Neutrophil (primary cell): ENCODE measurements around the gene HLA-F.

Experiments used
- H3K27ac ChIP-seq: fragments of 200-600 bp; sonication (generic); 2 replicates; pipeline ENCODE4 v1.5.1; 2016; ENCODE audit warnings: mild to moderate bottlenecking, moderate library complexity
- H3K27me3 ChIP-seq: fragments of 200-600 bp; sonication (generic); 2 replicates; pipeline ENCODE4 v1.6.0; 2016; ENCODE audit warnings: mild to moderate bottlenecking
- H3K36me3 ChIP-seq: fragments of 200-600 bp; sonication (generic); 2 replicates; pipeline ENCODE4 v1.5.1; 2017
- H3K4me1 ChIP-seq, 2 experiments: fragments of 200-600 bp in 1 of 2; sonication (generic) in 1 of 2; 1 replicate in 1 of 2; 2 replicates in 1 of 2; pipeline versions ENCODE4 v1.5.1 to v1.6.1; 2013 to 2016; ENCODE audit warnings: low read depth in 1 of 2, low read length in 1 of 2, mild to moderate bottlenecking in 1 of 2, moderate library complexity in 1 of 2; ENCODE audit not compliant: control insufficient read depth in 1 of 2, insufficient read depth in 1 of 2
- H3K4me3 ChIP-seq, 2 experiments: fragments of 200-600 bp in 1 of 2; sonication (generic) in 1 of 2; 1 replicate in 1 of 2; 2 replicates in 1 of 2; pipeline ENCODE4 v1.5.1; 2013 to 2016; ENCODE audit warnings: low read depth in 1 of 2, low read length in 1 of 2, mild to moderate bottlenecking in 1 of 2, moderate library complexity in 1 of 2
- H3K9me3 ChIP-seq: fragments of 200-600 bp; sonication (generic); 2 replicates; pipeline ENCODE4 v1.5.1; 2016
- CTCF ChIP-seq: fragments of 200-600 bp; sonication (generic); IDR thresholded peaks from 2 replicates; pipeline ENCODE4 v1.5.1; 2016; ENCODE audit warnings: antibody characterized with exemption

Gene HLA-F

GRCh38 chr6:29729774-29730328 is 6.6 kb downstream of the HLA-F start:
- Histone ChIP-seq H3K27ac (no peak overlapping the region), H3K36me3 (peaks cover 44% of the 10 kb centered on the region), H3K4me1 (peaks cover 22 to 30% of the 10 kb centered on the region in 2 experiments), H3K27me3 (no peaks in the 10 kb centered on the region), H3K4me3 (no peak overlapping the region), H3K9me3 (no peaks in the 10 kb centered on the region)
- no peak for TF ChIP-seq CTCF

GRCh38 chr6:29730575-29731126 is 7.4 kb downstream of the HLA-F start:
- no peak overlapping the region for H3K27ac ChIP-seq
- no peaks in the 10 kb centered on the region for H3K27me3 ChIP-seq
- H3K36me3 ChIP-seq = peaks cover 36% of the 10 kb centered on the region
- H3K9me3 ChIP-seq = no peaks in the 10 kb centered on the region
- H3K4me3 ChIP-seq = no peak overlapping the region
- TF ChIP-seq CTCF = no peak
- H3K4me1 ChIP-seq = peaks cover 15 to 24% of the 10 kb centered on the region in 2 experiments

GRCh38 chr6:29731281-29731680 is 8.0 kb downstream of the HLA-F start:
- H3K27ac ChIP-seq = no peak overlapping the region
- peaks cover 30% of the 10 kb centered on the region for H3K36me3 ChIP-seq
- H3K4me3 ChIP-seq = no peak overlapping the region
- TF ChIP-seq CTCF = no peak
- H3K9me3 ChIP-seq = no peaks in the 10 kb centered on the region
- peaks cover 9 to 19% of the 10 kb centered on the region in 2 experiments for H3K4me1 ChIP-seq
- H3K27me3 ChIP-seq = no peaks in the 10 kb centered on the region

- Histone ChIP-seq H3K4me1 (peaks cover 12 to 13% of the 10 kb centered on the region in 2 experiments), H3K9me3 (no peaks in the 10 kb centered on the region), H3K27me3 (no peaks in the 10 kb centered on the region), H3K4me3 (no peak overlapping the region), H3K36me3 (peaks cover 12% of the 10 kb centered on the region), H3K27ac (no peak overlapping the region)
- TF ChIP-seq CTCF = no peak
Observed at GRCh38 chr6:29733057-29733456, 9.8 kb downstream of the HLA-F start.

GRCh38 chr6:29734046-29735018 is 11.1 kb downstream of the HLA-F start:
- Histone ChIP-seq H3K4me3 (no peak overlapping the region), H3K36me3 (peaks cover 9% of the 10 kb centered on the region), H3K4me1 (peaks cover 12 to 13% of the 10 kb centered on the region in 2 experiments), H3K27ac (no peak overlapping the region), H3K27me3 (no peaks in the 10 kb centered on the region), H3K9me3 (no peaks in the 10 kb centered on the region)
- no peak for TF ChIP-seq CTCF
